ENCODE results near the gene SLC25A28. TPM values are rescaled to one million over a fixed set of nuclear protein-coding genes. Genes with fewer than 3 reads are reported as not detected.
"Not testable (repeated sequence)": the region's sequence is repeated elsewhere in the genome, so short reads cannot be mapped to it uniquely, and the experiment has no call there.

Gene SLC25A28
- total RNA-seq, 2 donors from 2014 or later: 38.2 to 46.4 TPM

GRCh38 chr10:99598781-99599509 is 21.3 kb downstream of the SLC25A28 start:
- ATAC-seq (no peak), DNase-seq (no peak)
- intact Hi-C loops (cut with DNase I): no loop called here

GRCh38 chr10:99598011-99598410 is 22.2 kb downstream of the SLC25A28 start:
- ATAC-seq (no peak), DNase-seq (no peak)
- intact Hi-C loops (cut with DNase I): no loop called here

- DNase-seq; intact Hi-C loops (cut with DNase I); ATAC-seq: not testable (repeated sequence)
Measured at GRCh38 chr10:99596708-99597107, 23.5 kb downstream of the SLC25A28 start.

- intact Hi-C loops (cut with DNase I): no loop called here
- no peak for ATAC-seq
Measured at GRCh38 chr10:99595770-99596465, 24.3 kb downstream of the SLC25A28 start.

GRCh38 chr10:99595236-99595635 is 25.0 kb downstream of the SLC25A28 start:
- no peak for DNase-seq
- intact Hi-C loops (cut with DNase I): no loop called here
- no peak for ATAC-seq

More at GRCh38 chr10:99595770-99596465, 24.3 kb downstream of the SLC25A28 start:
- DNase-seq: no peak

GRCh38 chr10:99593312-99593711 is 26.9 kb downstream of the SLC25A28 start:
- DNase-seq (no peak), ATAC-seq (no peak)
- intact Hi-C loops (cut with DNase I): no loop called here

- intact Hi-C loops (cut with DNase I): no loop called here
- DNase-seq: no peak
- no peak for ATAC-seq
Measured at GRCh38 chr10:99590799-99591198, 29.4 kb downstream of the SLC25A28 start.

GRCh38 chr10:99583687-99584086 is 36.6 kb downstream of the SLC25A28 start:
- no peak for ATAC-seq
- DNase-seq: no peak
- intact Hi-C loops (cut with DNase I): no loop called here

GRCh38 chr10:99582255-99582770 is 37.9 kb downstream of the SLC25A28 start:
- intact Hi-C loops (cut with DNase I): no loop called here
- DNase-seq (no peak), ATAC-seq (no peak)

- DNase-seq (no peak), ATAC-seq (no peak)
- intact Hi-C loops (cut with DNase I): no loop called here
Measured at GRCh38 chr10:99579971-99580370, 40.3 kb downstream of the SLC25A28 start.

GRCh38 chr10:99573790-99574189 is 46.4 kb downstream of the SLC25A28 start:
- DNase-seq (no peak), ATAC-seq (no peak)
- intact Hi-C loops (cut with DNase I): no loop called here

- intact Hi-C loops (cut with DNase I): no loop called here
- DNase-seq: no peak
- ATAC-seq: no peak
Measured at GRCh38 chr10:99571816-99572215, 48.4 kb downstream of the SLC25A28 start.

- DNase-seq (no peak), ATAC-seq (no peak)
- intact Hi-C loops (cut with DNase I): no loop called here
Measured at GRCh38 chr10:99569961-99570360, 50.3 kb downstream of the SLC25A28 start.

GRCh38 chr10:99569253-99569939 is 50.8 kb downstream of the SLC25A28 start:
- intact Hi-C loops (cut with DNase I): no loop called here
- no peak for ATAC-seq

GRCh38 chr10:99565166-99565565 is 55.1 kb downstream of the SLC25A28 start:
- intact Hi-C loops (cut with DNase I): no loop called here
- no peak for DNase-seq
- ATAC-seq: no peak

More at GRCh38 chr10:99569253-99569939, 50.8 kb downstream of the SLC25A28 start:
- DNase-seq: no peak

- ATAC-seq: no peak
- DNase-seq: no peak
- intact Hi-C loops (cut with DNase I): no loop called here
Measured at GRCh38 chr10:99564361-99564760, 55.9 kb downstream of the SLC25A28 start.

- intact Hi-C loops (cut with DNase I): no loop called here
- no peak for DNase-seq
- no peak for ATAC-seq
Measured at GRCh38 chr10:99562631-99563030, 57.6 kb downstream of the SLC25A28 start.

All from left cardiac atrium (tissue), 4 donors.